Tibial artery (tissue), 4 donors: ENCODE measurements around the gene ALDH4A1.

ENCODE experiments used
- DNase-seq, 2 donors: peaks; one replicate each; pipeline ENCODE4 v3.0.0-alpha.2; 2019
- H3K27ac ChIP-seq, 2 donors: fragments of 200-600 bp; sonication (generic) in 1 of 2; 1 replicate in 1 of 2; 2 replicates in 1 of 2; pipeline ENCODE4 v1.5.1; 2018 to 2019; ENCODE audit warnings: mild to moderate bottlenecking in 1 of 2
- H3K27me3 ChIP-seq, 2 donors: fragments of 200-600 bp; sonication (generic) in 1 of 2; one replicate each; pipeline versions ENCODE4 v1.5.1 to v1.6.0; 2016 to 2019
- H3K36me3 ChIP-seq, 3 donors: fragments of 200-600 bp; sonication (generic) in 2 of 3; one replicate each; pipeline ENCODE4 v1.5.1; 2016 to 2019; ENCODE audit warnings: mild to moderate bottlenecking in 2 of 3
- H3K4me1 ChIP-seq, 4 donors: fragments of 200-600 bp; sonication (generic) in 2 of 4; 1 replicate in 3 of 4; 2 replicates in 1 of 4; pipeline ENCODE4 v1.5.1; 2016 to 2019
- H3K4me3 ChIP-seq, 2 donors: fragments of 200-600 bp; sonication (generic) in 1 of 2; 1 replicate in 1 of 2; 2 replicates in 1 of 2; pipeline ENCODE4 v1.5.1; 2018 to 2019; ENCODE audit warnings: mild to moderate bottlenecking in 2 of 2
- H3K9me3 ChIP-seq, 3 donors: fragments of 200-600 bp; sonication (generic) in 1 of 3; one replicate each; pipeline ENCODE4 v1.5.1; 2016 to 2019
- intact Hi-C: fragments of 100-400 bp; cut with DNase I; formaldehyde crosslinking; loops from one replicate; pipeline ENCODE4 v1.15.0; 2023; ENCODE audit warnings: low total_unique reads
- TF ChIP-seq, protein P1 (sequence below), 2 experiments: fragments of 200-600 bp in 1 of 2; fragments of 450-650 bp in 1 of 2; IDR thresholded peaks; one replicate each; pipeline ENCODE4 v1.5.1; 2017 to 2019; ENCODE audit warnings: antibody characterized with exemption in 2 of 2, mild to moderate bottlenecking in 1 of 2, moderate library complexity in 1 of 2

ALDH4A1 gene

DNA sequence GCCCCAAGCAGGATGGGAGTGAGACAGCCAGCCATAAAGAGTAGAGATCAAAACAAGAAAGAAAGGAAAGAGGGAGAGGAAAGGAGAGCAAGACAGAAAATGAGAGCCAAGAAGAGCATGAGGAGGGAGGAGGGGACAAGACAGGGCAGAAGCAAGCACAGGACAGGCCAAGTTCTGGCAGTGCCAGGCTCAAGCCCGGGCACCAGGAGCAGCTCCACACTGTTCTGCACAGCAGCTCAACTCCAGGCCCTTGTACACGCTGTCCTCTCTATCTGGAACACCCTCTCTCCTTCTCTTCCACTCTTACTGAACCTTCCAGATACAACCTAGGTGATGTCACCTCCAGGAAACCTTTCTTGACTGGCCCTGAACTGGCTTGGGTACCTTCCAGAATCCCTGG is 42.5 kb upstream of the ALDH4A1 start:
- DNase-seq, result no peak
- no peak overlapping the region for H3K4me3 ChIP-seq
- intact Hi-C loops, result no loop called here
- H3K27ac ChIP-seq, result peak overlapping the region; percentile 54 to 98
- no peaks in the 10 kb centered on the region for H3K9me3 ChIP-seq
- no peaks in the 10 kb centered on the region for H3K27me3 ChIP-seq
- H3K4me1 ChIP-seq, result peaks cover 15 to 98% (median 86%) of the 10 kb centered on the region in 4 donors
- TF ChIP-seq, protein P1, sequence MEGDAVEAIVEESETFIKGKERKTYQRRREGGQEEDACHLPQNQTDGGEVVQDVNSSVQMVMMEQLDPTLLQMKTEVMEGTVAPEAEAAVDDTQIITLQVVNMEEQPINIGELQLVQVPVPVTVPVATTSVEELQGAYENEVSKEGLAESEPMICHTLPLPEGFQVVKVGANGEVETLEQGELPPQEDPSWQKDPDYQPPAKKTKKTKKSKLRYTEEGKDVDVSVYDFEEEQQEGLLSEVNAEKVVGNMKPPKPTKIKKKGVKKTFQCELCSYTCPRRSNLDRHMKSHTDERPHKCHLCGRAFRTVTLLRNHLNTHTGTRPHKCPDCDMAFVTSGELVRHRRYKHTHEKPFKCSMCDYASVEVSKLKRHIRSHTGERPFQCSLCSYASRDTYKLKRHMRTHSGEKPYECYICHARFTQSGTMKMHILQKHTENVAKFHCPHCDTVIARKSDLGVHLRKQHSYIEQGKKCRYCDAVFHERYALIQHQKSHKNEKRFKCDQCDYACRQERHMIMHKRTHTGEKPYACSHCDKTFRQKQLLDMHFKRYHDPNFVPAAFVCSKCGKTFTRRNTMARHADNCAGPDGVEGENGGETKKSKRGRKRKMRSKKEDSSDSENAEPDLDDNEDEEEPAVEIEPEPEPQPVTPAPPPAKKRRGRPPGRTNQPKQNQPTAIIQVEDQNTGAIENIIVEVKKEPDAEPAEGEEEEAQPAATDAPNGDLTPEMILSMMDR (IDR thresholded peaks at IDR 0.05), result no peak
- no peaks in the 10 kb centered on the region for H3K36me3 ChIP-seq

- DNase-seq, result no peak
- TF ChIP-seq, protein P1 (IDR thresholded peaks at IDR 0.05), result no peak
- Histone ChIP-seq H3K36me3 (no peaks in the 10 kb centered on the region), H3K9me3 (no peaks in the 10 kb centered on the region), H3K27me3 (no peaks in the 10 kb centered on the region), H3K27ac (peak overlapping the region; percentile 54 to 98), H3K4me3 (no peak overlapping the region), H3K4me1 (peaks cover 15 to 98% (median 87%) of the 10 kb centered on the region in 4 donors)
- intact Hi-C loops, result no loop called here
Observed at GRCh38 chr1:18943914-18944572, 41.7 kb upstream of the ALDH4A1 start.

GRCh38 chr1:18943162-18943561 is 40.8 kb upstream of the ALDH4A1 start:
- Histone ChIP-seq H3K4me3 (no peak overlapping the region), H3K27ac (no peak overlapping the region), H3K36me3 (no peaks in the 10 kb centered on the region), H3K9me3 (no peaks in the 10 kb centered on the region), H3K4me1 (peaks cover 15 to 98% (median 86%) of the 10 kb centered on the region in 4 donors), H3K27me3 (no peaks in the 10 kb centered on the region)
- TF ChIP-seq, protein P1 (IDR thresholded peaks at IDR 0.05), result no peak
- intact Hi-C loops, result no loop called here
- no peak for DNase-seq

- no peaks in the 10 kb centered on the region for H3K9me3 ChIP-seq
- H3K4me3 ChIP-seq, result no peak overlapping the region
- H3K27me3 ChIP-seq, result no peaks in the 10 kb centered on the region
- peak overlapping the region; percentile 23 to 25 for H3K27ac ChIP-seq
- no peak for DNase-seq
- intact Hi-C loops, result no loop called here
- TF ChIP-seq, protein P1 (IDR thresholded peaks at IDR 0.05), result no peak
- H3K36me3 ChIP-seq, result no peaks in the 10 kb centered on the region
- H3K4me1 ChIP-seq, result peaks cover 15 to 98% (median 81%) of the 10 kb centered on the region in 4 donors
Observed at GRCh38 chr1:18942340-18942739, 40.0 kb upstream of the ALDH4A1 start.

- Histone ChIP-seq H3K27me3 (no peaks in the 10 kb centered on the region), H3K27ac (peak overlapping the region; percentile 23 to 25), H3K4me3 (no peak overlapping the region), H3K4me1 (peaks cover 15 to 96% (median 83%) of the 10 kb centered on the region in 4 donors), H3K9me3 (no peaks in the 10 kb centered on the region), H3K36me3 (no peaks in the 10 kb centered on the region)
- intact Hi-C loops, result no loop called here
- TF ChIP-seq, protein P1 (IDR thresholded peaks at IDR 0.05), result no peak
- no peak for DNase-seq
Observed at GRCh38 chr1:18941221-18942141, 39.1 kb upstream of the ALDH4A1 start.
